Activated CD8-positive, alpha-beta T cell treated with anti-CD3 and anti-CD28 coated beads for 36 hours (primary cell): ENCODE results near the gene F2. TPM values are rescaled to one million over a fixed set of nuclear protein-coding genes. Genes with fewer than 3 reads are reported as not detected.
A peak's percentile ranks its signal among the peaks of the same experiment; 100 is the strongest.
"Not testable (repeated sequence)": the region's sequence is repeated elsewhere in the genome, so short reads cannot be mapped to it uniquely, and the experiment has no call there.

ENCODE experiments used
- ATAC-seq: fragments of 200-7000 bp; cut with Tn5 transposase; one replicate; pipeline ENCODE4 v1.10.0; 2021; ENCODE audit warnings: mild to moderate bottlenecking, moderate library complexity
- CTCF ChIA-PET: fragments of 350-600 bp; sonication (Branson Sonifier 250); formaldehyde crosslinking; loops from one replicate; lab custom pipeline; 2021; ENCODE audit warnings: antibody characterized with exemption; lab: Charles Lee
- POLR2A ChIA-PET: fragments of 350-600 bp; sonication (Branson Sonifier 250); formaldehyde crosslinking; loops from one replicate; lab custom pipeline; 2021; ENCODE audit warnings: antibody characterized with exemption; lab: Charles Lee
- DNase-seq: peaks from one replicate; pipeline ENCODE4 v3.0.0-alpha.2; 2020
- H3K27ac Mint-ChIP-seq: one replicate; pipeline ENCODE4 v1.8.0; 2021; ENCODE audit warnings: mild to moderate bottlenecking, mixed read lengths
- H3K27me3 Mint-ChIP-seq: one replicate; pipeline ENCODE4 v1.8.0; 2021; ENCODE audit warnings: mixed read lengths
- H3K36me3 Mint-ChIP-seq: one replicate; pipeline ENCODE4 v1.8.0; 2021; ENCODE audit warnings: low read depth, mixed read lengths
- H3K4me1 Mint-ChIP-seq: one replicate; pipeline ENCODE4 v1.8.0; 2021; ENCODE audit warnings: low read depth, mixed read lengths
- H3K4me3 Mint-ChIP-seq: one replicate; pipeline ENCODE4 v1.8.0; 2021; ENCODE audit warnings: mild to moderate bottlenecking, moderate library complexity, mixed read lengths
- H3K9me3 Mint-ChIP-seq: one replicate; pipeline ENCODE4 v1.8.0; 2021; ENCODE audit warnings: mixed read lengths
- CTCF ChIP-seq: fragments of 200-600 bp; IDR thresholded peaks from one replicate; pipeline ENCODE4 v1.8.0; 2022; ENCODE audit warnings: antibody characterized with exemption, mild to moderate bottlenecking
- intact Hi-C: fragments of 100-400 bp; cut with micrococcal nuclease; formaldehyde crosslinking; loops from one replicate; pipeline ENCODE4 v1.10.0; 2022
- total RNA-seq, 2 experiments: library from RNA; stranded (reverse); gene quantifications; one replicate each; pipeline ENCODE4 v1.2.3, GENCODE V29; 2021

Gene F2
- not detected for total RNA-seq

- Mint-ChIP-seq H3K4me3 (no peak within 1 kb of the TSS), H3K4me1 (peaks cover 6% of the 10 kb centered on the region), H3K27ac (no peak within 1 kb of the TSS), H3K9me3 (no peaks in the 10 kb centered on the region), H3K36me3 (no peaks in the 10 kb centered on the region), H3K27me3 (no peaks in the 10 kb centered on the region)
- ChIA-PET POLR2A (interaction anchor here (1.0 kb wide), 1 partner anchor 14 kb away, joined by 3 read pairs; no protein-coding TSS in a partner anchor), CTCF (no interaction called here)
- TF ChIP-seq CTCF, result no peak
- intact Hi-C loops, result no loop called here
- no peak for ATAC-seq
- DNase-seq, result no peak
These were observed at the start of gene F2 for GRCh38 chr11:46719048-46719542. Gene F2, plus strand, starts transcription at chr11:46719213. Its CDS starts 23 bp downstream, at chr11:46719236.

DNA sequence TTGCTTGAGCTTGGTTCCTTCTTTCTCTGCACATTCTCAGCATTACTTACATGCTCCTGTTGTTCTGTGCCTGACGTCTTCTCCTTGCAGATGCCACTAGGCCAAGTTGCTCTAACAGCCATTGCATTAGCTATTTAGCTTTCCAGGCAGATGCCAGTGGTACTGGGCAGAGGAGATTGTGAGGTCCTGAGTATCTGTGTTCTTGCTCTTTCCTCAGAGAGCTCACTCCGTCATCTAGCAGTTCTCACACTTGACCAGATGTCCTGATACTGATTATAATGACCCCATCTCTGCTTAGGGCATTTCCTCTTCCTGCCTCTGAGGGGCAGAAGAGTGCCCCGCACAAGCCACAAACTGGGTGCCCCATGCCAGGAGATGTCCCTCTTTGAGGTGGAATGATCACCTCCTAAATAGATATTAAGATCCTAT, 49.3 kb upstream of the F2 start:
- ATAC-seq (no peak), DNase-seq (peak; percentile 19)
- intact Hi-C loops, result no loop called here
- TF ChIP-seq CTCF, result peak; percentile 41
- CTCF ChIA-PET, result interaction anchor here (0.8 to 2.0 kb wide), 6 partner anchors 9 to 280 kb away, joined by 3 to 5 read pairs (median 4); partner anchors contain the start of genes ARHGAP1 and ZNF408
- Mint-ChIP-seq H3K9me3 (no peaks in the 10 kb centered on the region), H3K27ac (peak overlapping the region; percentile 55), H3K36me3 (peaks cover 24% of the 10 kb centered on the region), H3K4me1 (peaks cover 46% of the 10 kb centered on the region), H3K27me3 (no peaks in the 10 kb centered on the region), H3K4me3 (no peak overlapping the region)
- POLR2A ChIA-PET, result interaction anchor here (0.7 kb wide), 1 partner anchor 22 kb away, joined by 3 read pairs; no protein-coding TSS in a partner anchor

DNA sequence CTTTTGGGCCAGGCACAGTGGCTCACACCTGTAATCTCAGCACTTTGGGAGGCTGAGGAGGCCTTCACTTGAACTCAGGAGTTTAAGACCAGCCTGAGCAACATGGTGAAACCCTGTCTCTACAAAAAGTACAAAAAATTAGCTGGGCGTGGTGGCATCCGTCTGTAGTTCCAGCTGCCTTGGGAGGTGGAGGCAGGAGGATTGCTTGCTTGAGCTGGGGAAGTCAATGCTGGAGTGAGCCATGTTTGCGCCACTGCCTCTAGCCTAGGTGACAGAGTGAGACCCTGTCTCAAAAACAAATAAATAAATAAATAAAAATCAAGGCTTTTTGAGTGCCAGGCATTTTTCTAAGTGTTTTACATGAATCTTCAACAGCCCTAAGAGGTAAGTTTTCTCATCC, 48.5 kb upstream of the F2 start:
- H3K9me3 Mint-ChIP-seq, H3K4me3 Mint-ChIP-seq, DNase-seq, H3K27me3 Mint-ChIP-seq, ATAC-seq, intact Hi-C loops: not testable (repeated sequence)
- CTCF ChIA-PET, result interaction anchor here (0.8 to 2.0 kb wide), 12 partner anchors 9 to 282 kb away, joined by 3 to 8 read pairs (median 4); partner anchors contain the start of genes ARHGAP1, ATG13, HARBI1 and ZNF408
- H3K36me3 Mint-ChIP-seq, result peaks cover 24% of the 10 kb centered on the region
- POLR2A ChIA-PET, result interaction anchor here (1.0 to 1.5 kb wide), 2 partner anchors 11 to 41 kb away, joined by 3 read pairs; no protein-coding TSS in a partner anchor
- peak overlapping the region; percentile 91 for H3K27ac Mint-ChIP-seq
- peaks cover 54% of the 10 kb centered on the region for H3K4me1 Mint-ChIP-seq

DNA sequence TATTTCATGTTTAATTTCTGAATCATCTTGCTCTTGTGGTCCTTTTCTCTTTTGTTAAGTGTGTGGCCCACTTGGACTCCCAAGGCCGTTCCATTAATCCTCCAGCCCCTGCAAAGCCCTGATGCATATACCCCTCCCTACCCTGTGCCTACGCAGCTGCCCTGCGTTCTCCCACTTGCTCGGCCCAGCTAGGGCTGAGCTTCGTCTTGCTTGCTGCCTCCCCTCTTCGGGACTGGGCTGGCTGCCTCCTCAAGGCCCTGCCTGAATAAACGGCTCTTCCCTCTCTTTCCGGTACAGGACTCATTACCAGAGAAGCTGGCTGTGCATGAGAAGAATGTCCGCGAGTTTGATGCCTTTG, 47.1 kb upstream of the F2 start:
- Mint-ChIP-seq H3K4me3 (no peak overlapping the region), H3K27me3 (no peaks in the 10 kb centered on the region), H3K36me3 (peaks cover 18% of the 10 kb centered on the region), H3K9me3 (no peaks in the 10 kb centered on the region), H3K4me1 (peaks cover 64% of the 10 kb centered on the region), H3K27ac (peak overlapping the region; percentile 91)
- TF ChIP-seq CTCF, result no peak
- intact Hi-C loops, result no loop called here
- ATAC-seq (no peak), DNase-seq (no peak)
- POLR2A ChIA-PET, result interaction anchor here (0.6 to 1.5 kb wide), 3 partner anchors 42 to 408 kb away, joined by 3 read pairs; partner anchors contain the start of gene ATG13
- CTCF ChIA-PET, result interaction anchor here (1.2 to 1.6 kb wide), 3 partner anchors 16 to 303 kb away, joined by 3 to 8 read pairs (median 4); partner anchors contain the start of genes ATG13 and HARBI1

GRCh38 chr11:46672381-46672839, 46.6 kb upstream of the F2 start:
- no peaks in the 10 kb centered on the region for H3K9me3 Mint-ChIP-seq
- no peak for ATAC-seq
- DNase-seq, result no peak
- H3K36me3 Mint-ChIP-seq, result peaks cover 18% of the 10 kb centered on the region
- ChIA-PET POLR2A (interaction anchor here (0.6 to 1.3 kb wide), 3 partner anchors 23 to 409 kb away, joined by 3 read pairs; partner anchors contain the start of gene ATG13), CTCF (no interaction called here)
- intact Hi-C loops, result no loop called here
- no peaks in the 10 kb centered on the region for H3K27me3 Mint-ChIP-seq
- H3K27ac Mint-ChIP-seq, result peak overlapping the region; percentile 91
- H3K4me1 Mint-ChIP-seq, result peaks cover 66% of the 10 kb centered on the region
- H3K4me3 Mint-ChIP-seq, result no peak overlapping the region
- TF ChIP-seq CTCF, result no peak
